Activated naive CD8-positive, alpha-beta T cell treated with anti-CD3 and anti-CD28 coated beads for 36 hours (primary cell): ENCODE measurements around the gene ZBTB46. TPM values are rescaled to one million over a fixed set of nuclear protein-coding genes. Genes with fewer than 3 reads are reported as not detected.
A peak's percentile ranks its signal among the peaks of the same experiment; 100 is the strongest.
"Not testable (repeated sequence)": the region's sequence is repeated elsewhere in the genome, so short reads cannot be mapped to it uniquely, and the experiment has no call there.

Experiments
- DNase-seq: peaks from one replicate; pipeline ENCODE4 v3.0.0; 2021
- H3K27ac Mint-ChIP-seq: one replicate; pipeline ENCODE4 v1.8.0; 2022; ENCODE audit warnings: mild to moderate bottlenecking, moderate library complexity, mixed read lengths
- H3K27me3 Mint-ChIP-seq: one replicate; pipeline ENCODE4 v1.8.0; 2022; ENCODE audit warnings: mild to moderate bottlenecking, mixed read lengths
- H3K36me3 Mint-ChIP-seq: one replicate; pipeline ENCODE4 v1.8.0; 2021; ENCODE audit warnings: mild to moderate bottlenecking, mixed read lengths
- H3K4me1 Mint-ChIP-seq: one replicate; pipeline ENCODE4 v1.8.0; 2021; ENCODE audit warnings: mixed read lengths
- H3K4me3 Mint-ChIP-seq: one replicate; pipeline ENCODE4 v1.8.0; 2022; ENCODE audit warnings: mild to moderate bottlenecking, moderate library complexity, mixed read lengths
- H3K9me3 Mint-ChIP-seq: one replicate; pipeline ENCODE4 v1.8.0; 2022; ENCODE audit warnings: mixed read lengths
- total RNA-seq, 2 experiments: library from RNA; stranded (reverse); gene quantifications; one replicate each; pipeline ENCODE4 v1.2.3, GENCODE V29; 2021

Gene ZBTB46
- total RNA-seq, 2 experiments from 2014 or later: 0.04 TPM; not detected in 1

DNA sequence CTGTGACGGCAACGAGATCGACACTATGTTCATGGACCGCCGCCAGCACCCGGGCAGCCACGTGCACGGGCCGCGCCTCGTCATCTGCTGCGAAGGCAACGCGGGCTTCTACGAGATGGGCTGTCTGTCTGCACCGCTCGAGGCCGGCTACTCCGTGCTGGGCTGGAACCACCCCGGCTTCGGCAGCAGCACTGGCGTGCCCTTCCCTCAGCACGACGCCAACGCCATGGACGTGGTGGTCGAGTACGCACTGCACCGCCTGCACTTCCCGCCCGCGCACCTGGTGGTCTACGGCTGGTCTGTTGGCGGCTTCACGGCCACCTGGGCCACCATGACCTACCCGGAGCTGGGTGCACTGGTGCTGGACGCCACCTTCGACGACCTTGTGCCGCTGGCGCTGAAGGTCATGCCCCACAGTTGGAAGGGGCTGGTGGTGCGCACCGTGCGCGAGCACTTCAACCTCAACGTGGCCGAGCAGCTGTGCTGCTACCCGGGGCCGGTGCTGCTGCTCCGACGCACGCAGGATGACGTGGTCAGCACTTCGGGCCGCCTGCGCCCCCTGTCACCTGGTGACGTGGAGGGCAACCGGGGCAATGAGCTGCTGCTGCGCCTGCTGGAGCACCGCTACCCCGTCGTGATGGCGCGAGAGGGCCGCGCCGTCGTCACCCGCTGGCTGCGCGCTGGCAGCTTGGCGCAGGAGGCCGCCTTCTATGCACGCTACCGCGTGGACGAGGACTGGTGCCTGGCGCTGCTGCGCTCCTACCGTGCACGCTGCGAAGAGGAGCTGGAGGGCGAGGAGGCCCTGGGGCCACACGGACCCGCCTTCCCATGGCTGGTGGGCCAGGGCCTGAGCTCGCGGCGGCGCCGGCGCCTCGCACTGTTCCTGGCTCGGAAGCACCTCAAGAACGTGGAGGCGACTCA, 31.2 kb upstream of the ZBTB46 start:
- Mint-ChIP-seq H3K9me3 (no peaks in the 10 kb centered on the region), H3K27ac (no peak overlapping the region), H3K4me1 (peaks cover 32% of the 10 kb centered on the region), H3K36me3 (peaks cover 7% of the 10 kb centered on the region), H3K27me3 (no peaks in the 10 kb centered on the region), H3K4me3 (no peak overlapping the region)
- DNase-seq: no peak

DNA sequence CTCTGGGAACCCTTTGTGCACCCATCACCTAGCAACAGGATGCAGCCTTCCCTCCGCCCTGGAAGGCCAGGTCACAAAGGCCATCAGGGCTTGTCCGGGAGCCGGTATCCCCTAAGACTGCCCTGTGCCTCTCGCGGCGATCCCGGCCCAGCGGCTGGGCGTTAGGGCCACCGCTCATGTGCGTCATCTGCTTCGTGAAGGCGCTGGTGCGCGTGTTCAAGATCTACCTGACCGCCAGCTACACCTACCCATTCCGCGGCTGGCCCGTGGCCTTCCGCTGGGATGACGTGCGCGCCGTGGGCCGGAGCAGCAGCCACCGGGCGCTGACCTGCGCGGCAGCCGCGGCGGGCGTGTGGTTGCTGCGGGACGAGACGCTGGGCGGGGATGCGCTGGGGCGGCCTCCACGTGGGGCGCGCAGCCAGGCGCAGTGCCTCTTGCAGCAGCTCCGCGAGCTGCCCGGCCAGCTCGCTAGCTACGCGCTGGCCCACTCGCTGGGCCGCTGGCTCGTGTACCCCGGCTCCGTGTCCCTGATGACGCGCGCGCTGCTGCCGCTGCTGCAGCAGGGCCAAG, 30.4 kb upstream of the ZBTB46 start, which contains the start of gene ABHD16B:
Gene ABHD16B, plus strand, starts transcription at position 134 of the 570 bp plus-strand sequence. Its CDS starts 43 bp downstream, at position 177.
- H3K4me3 Mint-ChIP-seq: no peak within 1 kb of the TSS
- no peak within 1 kb of the TSS for H3K27ac Mint-ChIP-seq
- DNase-seq: no peak
- no peaks in the 10 kb centered on the region for H3K27me3 Mint-ChIP-seq
- H3K4me1 Mint-ChIP-seq: peaks cover 34% of the 10 kb centered on the region
- peaks cover 7% of the 10 kb centered on the region for H3K36me3 Mint-ChIP-seq
- no peaks in the 10 kb centered on the region for H3K9me3 Mint-ChIP-seq

DNA sequence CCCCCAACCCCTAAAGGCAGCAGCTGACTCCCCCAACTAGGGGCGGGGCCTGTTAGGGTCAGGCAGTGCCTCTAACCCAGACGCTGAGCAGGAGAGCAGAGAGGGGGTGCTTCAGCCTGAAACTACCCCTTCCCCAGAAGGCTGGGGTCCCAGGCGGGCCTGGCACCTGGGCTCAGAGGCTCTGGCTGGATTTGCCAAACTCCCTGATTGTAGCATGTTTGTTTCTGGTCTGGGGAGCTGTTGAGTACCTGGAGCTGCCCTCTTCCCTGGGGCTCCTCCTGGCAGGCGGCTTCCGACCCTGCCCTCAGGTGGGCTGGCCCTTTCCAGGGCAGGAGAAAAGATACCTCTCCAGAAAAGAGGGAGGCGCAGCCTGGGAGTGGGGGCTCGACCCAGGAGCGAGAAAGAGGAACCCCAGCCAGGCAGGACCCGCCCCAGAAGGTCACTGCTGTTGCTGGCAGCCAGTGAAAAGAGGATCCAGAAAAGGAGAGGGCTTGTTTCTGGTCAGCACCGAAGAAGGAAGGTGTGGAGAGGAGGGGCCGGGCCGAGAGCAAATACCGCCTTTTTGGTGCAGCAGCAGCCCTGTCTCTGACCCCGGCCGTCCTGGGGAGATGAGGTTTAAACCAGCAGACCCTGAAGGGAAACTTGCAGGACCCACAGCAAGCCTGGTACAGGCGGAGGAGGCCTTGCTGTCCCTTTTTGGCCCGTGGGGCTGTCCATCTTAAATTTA, 29.4 kb upstream of the ZBTB46 start:
- H3K27me3 Mint-ChIP-seq: no peaks in the 10 kb centered on the region
- H3K36me3 Mint-ChIP-seq: peaks cover 7% of the 10 kb centered on the region
- no peak for DNase-seq
- peaks cover 26% of the 10 kb centered on the region for H3K4me1 Mint-ChIP-seq
- H3K27ac Mint-ChIP-seq: no peak overlapping the region
- H3K4me3 Mint-ChIP-seq: no peak overlapping the region
- no peaks in the 10 kb centered on the region for H3K9me3 Mint-ChIP-seq

DNA sequence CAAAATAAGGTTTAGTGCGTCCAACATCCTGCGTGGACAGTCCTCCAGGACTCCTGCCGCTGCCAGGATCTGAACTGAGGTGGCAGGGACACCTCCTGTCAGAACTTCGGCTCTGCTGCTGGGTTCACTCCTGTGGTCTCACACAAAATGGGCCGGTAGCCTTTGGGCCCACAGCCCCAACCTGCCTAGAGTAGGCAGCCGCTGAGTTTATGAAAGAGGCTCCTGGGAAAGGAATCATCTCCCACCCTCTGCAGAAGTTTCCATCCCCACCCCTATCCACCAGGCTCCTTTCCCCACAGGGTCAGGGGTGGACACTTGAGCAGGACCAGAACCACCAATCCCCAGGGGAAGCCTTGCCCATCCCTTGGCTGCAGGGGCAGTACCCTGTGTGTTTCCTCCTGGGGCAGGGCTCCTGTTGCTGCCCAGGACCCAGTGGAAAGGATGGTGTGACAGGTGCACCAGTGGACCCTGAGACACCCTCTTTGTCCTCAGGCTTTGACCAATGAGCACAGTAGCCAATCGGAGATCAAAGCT, 28.2 kb upstream of the ZBTB46 start:
- peaks cover 7% of the 10 kb centered on the region for H3K36me3 Mint-ChIP-seq
- peak overlapping the region; percentile 80 for H3K27ac Mint-ChIP-seq
- no peaks in the 10 kb centered on the region for H3K9me3 Mint-ChIP-seq
- H3K4me3 Mint-ChIP-seq: peak overlapping the region; percentile 32
- H3K4me1 Mint-ChIP-seq: peaks cover 26% of the 10 kb centered on the region
- DNase-seq: no peak
- H3K27me3 Mint-ChIP-seq: no peaks in the 10 kb centered on the region

DNA sequence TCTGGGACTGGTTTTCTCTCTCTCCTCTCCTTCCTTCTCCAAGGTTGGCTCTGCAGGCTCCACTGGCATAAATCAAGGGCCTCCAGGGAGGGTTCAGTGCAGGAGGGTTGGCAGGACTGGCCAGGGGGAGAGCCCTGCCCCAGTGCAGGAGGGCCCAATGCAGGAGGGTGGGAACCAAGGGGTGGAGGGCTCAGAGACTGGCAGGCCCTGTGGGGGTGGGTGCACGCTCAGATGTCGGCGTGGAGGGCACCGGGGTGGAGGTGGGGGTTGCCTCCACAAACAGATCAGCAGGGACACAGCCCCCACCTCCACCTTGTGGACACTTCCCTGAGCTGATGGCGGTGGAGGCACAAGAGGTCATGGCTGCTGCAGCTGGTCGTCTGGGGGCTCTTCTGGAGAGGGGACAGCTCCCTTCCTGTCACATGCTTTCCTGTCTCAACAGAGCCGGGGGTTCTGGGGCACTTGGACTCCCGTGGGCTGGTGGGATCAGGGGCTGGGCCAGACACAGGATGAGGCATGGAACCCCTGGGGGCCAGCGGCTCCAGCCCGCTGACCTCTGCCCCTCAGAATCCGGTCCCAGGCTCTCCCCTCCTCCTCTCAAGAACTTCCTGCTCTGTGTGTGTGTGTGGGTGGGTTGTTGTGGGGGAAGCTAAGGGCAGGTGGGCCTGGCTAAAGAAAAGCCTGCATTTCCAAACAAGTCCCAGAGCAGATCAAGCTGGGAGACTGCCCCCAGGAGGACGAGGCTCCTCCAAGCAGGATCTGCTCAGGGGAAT, 27.5 kb upstream of the ZBTB46 start:
- Mint-ChIP-seq H3K9me3 (no peaks in the 10 kb centered on the region), H3K4me1 (peaks cover 22% of the 10 kb centered on the region), H3K36me3 (peaks cover 5% of the 10 kb centered on the region), H3K27ac (peak overlapping the region; percentile 80), H3K4me3 (peak overlapping the region; percentile 32), H3K27me3 (no peaks in the 10 kb centered on the region)
- DNase-seq: no peak

DNA sequence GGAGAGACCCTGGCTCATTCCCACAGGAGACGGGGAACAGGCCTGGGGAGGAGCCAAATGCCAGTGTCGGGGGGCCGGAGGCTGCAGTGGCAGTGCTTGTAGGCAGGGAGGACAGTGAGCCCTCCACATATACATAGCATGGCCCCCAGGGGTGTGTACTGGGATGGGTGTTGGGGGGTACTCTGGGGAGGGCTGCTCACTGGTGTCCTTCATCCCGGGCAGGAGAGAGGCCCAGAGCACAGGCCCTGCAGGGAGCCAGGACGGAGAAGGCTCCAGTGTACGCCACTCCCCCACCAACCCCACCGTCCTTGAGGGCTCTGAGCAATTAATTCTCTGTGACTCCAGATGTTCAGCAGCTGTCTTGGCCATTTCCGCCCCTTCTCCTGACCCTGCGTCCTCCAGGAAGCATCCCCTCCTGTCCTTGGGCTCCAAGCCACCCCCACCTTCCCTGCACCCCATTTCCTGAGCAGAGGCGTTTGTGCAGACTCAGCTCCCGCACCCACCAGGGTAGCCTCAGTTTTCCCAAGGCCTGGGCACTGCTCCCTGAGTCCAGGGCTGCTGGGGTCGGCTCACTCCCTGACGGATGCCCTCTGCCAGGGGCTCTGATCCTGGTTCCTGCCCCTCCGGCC, 26.8 kb upstream of the ZBTB46 start:
- no peak for DNase-seq
- H3K4me3 Mint-ChIP-seq: no peak overlapping the region
- H3K9me3 Mint-ChIP-seq: no peaks in the 10 kb centered on the region
- peaks cover 19% of the 10 kb centered on the region for H3K4me1 Mint-ChIP-seq
- H3K27ac Mint-ChIP-seq: no peak overlapping the region
- H3K27me3 Mint-ChIP-seq: no peaks in the 10 kb centered on the region
- H3K36me3 Mint-ChIP-seq: no peaks in the 10 kb centered on the region

DNA sequence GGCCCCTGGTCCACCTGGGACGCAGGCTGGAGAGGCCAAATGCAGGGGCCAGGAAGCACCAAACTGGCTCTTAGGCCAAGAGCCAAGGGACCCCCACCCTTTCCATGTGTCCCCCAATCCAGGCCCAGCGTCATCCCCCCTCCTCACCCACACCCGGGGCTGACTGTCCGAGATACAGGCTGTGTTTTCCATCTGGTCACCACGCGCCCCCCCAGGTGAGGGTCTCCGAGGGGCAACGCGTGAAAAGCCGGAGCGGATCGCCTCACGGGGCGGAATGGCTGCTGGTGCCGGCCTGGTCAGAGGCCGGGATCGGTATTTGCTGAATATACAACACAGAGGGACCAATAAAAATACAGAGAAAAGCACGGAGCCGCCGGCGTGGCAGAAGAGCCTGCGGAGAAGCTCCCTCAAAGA, 25.0 kb upstream of the ZBTB46 start:
- Mint-ChIP-seq H3K4me1 (peaks cover 26% of the 10 kb centered on the region), H3K36me3 (no peaks in the 10 kb centered on the region), H3K4me3 (no peak overlapping the region), H3K9me3 (no peaks in the 10 kb centered on the region), H3K27me3 (peaks cover 4% of the 10 kb centered on the region), H3K27ac (no peak overlapping the region)
- no peak for DNase-seq

DNA sequence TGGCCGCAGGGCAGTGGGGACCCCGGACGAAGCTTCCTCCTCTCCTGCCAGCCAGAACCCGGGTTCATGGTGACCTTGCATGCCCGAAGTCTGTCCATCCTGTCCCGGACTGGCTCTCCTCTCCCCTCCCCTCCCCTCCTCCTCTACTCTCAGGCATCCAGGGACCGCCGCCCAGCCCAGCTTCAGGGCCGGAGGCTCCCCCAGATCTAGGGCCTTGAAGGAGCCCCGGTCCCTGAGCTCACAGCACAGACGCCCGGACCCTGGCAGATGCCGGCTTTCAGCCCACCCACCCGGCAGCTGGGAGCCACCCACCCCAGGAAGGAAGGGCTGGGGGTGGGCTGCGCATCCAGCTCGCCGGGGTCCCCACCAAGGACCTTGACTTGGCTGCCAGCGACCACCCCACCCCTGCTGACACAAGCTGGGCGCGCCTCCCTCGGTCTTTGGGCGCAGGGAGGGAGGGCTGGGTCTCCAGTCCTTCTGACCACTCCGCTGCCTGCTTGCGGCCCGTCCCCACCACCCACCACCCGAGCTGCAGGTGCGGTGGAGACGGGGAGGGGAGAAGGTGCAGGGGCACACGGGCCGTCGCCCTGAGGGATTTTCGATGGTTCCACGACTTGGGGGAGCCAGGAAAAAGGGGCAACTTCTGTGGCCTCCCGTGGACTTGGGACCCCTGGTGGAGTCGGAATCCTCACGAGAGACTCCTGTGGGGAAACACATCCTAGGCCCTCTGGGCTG, 24.5 kb upstream of the ZBTB46 start:
- Mint-ChIP-seq H3K27me3 (peaks cover 4% of the 10 kb centered on the region), H3K4me3 (no peak overlapping the region), H3K9me3 (no peaks in the 10 kb centered on the region), H3K36me3 (no peaks in the 10 kb centered on the region), H3K4me1 (peaks cover 32% of the 10 kb centered on the region), H3K27ac (no peak overlapping the region)
- DNase-seq: no peak

DNA sequence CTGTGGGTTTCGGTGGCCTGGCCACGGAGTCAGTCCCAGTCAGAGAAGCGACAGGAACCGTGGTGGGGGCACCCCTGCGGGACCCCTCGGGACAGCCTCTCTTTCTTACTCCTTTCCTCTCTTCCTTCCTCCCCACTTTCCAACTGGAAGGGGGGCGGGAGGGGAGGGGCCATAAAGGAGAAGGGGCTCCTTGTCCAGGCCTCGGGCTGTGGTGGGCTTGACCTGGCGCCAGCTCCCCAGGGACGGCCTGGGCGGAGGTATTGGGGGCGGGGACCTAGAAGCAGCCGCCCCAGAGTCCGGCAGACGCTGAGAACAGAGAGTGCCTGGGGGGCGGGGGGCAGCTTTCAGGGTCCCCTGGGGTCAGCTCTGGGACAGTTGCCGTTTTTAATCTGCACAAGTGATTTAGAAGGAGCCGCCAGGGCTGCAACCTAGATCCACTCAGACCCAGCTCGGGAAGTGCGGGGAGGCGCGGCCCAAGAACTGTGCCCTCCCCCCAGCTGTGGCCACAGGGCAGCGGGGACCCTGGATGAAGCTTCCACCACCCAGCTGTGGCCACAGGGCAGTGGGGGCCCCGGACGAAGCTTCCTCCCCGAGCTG, 23.8 kb upstream of the ZBTB46 start:
- Mint-ChIP-seq H3K27me3 (peaks cover 4% of the 10 kb centered on the region), H3K4me3 (no peak overlapping the region), H3K27ac (no peak overlapping the region), H3K36me3 (no peaks in the 10 kb centered on the region), H3K4me1 (peaks cover 33% of the 10 kb centered on the region), H3K9me3 (no peaks in the 10 kb centered on the region)
- DNase-seq: no peak

DNA sequence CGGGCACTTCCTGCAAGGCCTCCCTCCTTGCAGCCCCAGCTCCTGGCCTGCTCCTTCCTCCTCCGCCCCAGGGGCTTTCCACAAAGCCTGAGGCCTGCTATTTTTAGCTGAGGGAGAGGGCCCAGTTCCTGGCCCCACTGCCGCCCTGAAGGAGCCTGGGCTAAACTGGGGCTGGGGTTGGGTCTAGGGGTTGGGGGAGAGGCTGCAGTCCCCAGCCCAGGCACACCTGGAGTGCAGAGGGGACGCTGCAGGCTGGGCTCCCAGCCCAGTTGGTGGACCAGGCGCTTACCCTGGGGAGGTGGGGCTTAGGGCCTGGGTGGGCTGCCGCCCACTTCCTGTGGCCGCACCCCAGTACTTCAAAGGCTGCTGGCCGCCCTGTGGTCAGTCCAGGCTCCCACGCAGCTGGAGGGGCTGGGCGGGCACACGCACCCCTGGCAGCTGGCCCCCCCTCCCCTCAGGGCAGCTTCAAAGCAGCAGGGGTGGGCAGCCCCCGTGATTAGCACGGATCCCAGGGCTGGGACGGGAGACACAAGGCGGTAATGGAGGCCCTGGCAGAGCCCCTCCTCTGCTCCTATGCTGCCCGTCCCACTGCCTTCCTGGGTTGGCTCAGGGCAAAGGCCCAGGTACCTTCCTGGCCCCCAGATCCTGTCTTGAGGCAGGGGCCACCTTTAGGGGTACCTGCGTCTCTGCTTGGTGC, 23.2 kb upstream of the ZBTB46 start:
- peaks cover 30% of the 10 kb centered on the region for H3K4me1 Mint-ChIP-seq
- H3K27ac Mint-ChIP-seq: no peak overlapping the region
- no peaks in the 10 kb centered on the region for H3K9me3 Mint-ChIP-seq
- DNase-seq: no peak
- no peak overlapping the region for H3K4me3 Mint-ChIP-seq
- H3K36me3 Mint-ChIP-seq: no peaks in the 10 kb centered on the region
- peaks cover 5% of the 10 kb centered on the region for H3K27me3 Mint-ChIP-seq

DNA sequence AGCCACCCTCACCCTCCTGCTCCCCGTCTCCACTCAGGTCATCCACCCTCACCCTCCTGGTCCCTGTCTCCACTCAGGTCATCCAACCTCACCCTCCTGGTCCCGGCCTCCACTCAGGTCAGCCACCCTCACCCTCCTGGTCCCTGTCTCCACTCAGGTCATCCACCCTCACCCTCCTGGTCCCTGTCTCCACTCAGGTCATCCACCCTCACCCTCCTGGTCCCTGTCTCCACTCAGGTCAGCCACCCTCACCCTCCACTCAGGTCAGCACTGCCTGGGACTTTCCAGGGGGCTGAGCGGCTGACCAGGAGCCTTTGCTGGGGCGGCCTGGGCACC, 22.6 kb upstream of the ZBTB46 start:
- not testable (repeated sequence) for DNase-seq, H3K9me3 Mint-ChIP-seq, H3K27ac Mint-ChIP-seq, H3K4me3 Mint-ChIP-seq, H3K36me3 Mint-ChIP-seq, H3K27me3 Mint-ChIP-seq
- peaks cover 25% of the 10 kb centered on the region for H3K4me1 Mint-ChIP-seq

DNA sequence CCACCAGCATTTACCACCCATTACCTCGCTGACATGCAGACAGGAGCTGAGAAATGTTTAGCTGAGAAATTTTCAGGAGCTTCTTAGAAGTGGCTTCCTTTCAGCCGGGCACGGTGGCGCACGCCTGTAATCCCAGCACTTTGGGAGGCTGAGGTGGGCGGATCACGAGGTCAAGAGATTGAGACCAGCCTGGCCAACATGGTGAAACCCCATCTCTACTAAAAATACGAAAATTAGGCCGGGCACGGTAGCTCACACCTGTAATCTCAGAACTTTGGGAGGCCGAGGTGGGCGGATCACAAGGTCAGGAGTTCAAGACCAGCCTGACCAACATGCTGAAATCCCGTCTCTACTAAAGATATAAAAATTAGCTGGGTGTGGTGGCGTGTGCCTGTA, 20.5 kb upstream of the ZBTB46 start:
- H3K27me3 Mint-ChIP-seq: peaks cover 11% of the 10 kb centered on the region
- not testable (repeated sequence) for H3K36me3 Mint-ChIP-seq, H3K9me3 Mint-ChIP-seq, DNase-seq, H3K4me3 Mint-ChIP-seq, H3K27ac Mint-ChIP-seq
- peaks cover 14% of the 10 kb centered on the region for H3K4me1 Mint-ChIP-seq
